GM21360 (cell line): Measurements from ENCODE around the gene HPCAL1.

Source experiments
- ATAC-seq: cut with Tn5 transposase; IDR thresholded peaks from one replicate; pipeline ENCODE4 v1.9.1; 2021; ENCODE audit warnings: mild to moderate bottlenecking, moderate library complexity; ENCODE audit not compliant: unreplicated experiment

The HPCAL1 gene

GRCh38 chr2:10352361-10352760 is 49.7 kb downstream of the HPCAL1 start:
- no peak for ATAC-seq

- no peak for ATAC-seq
Observed at GRCh38 chr2:10352972-10353371, 50.3 kb downstream of the HPCAL1 start.

DNA sequence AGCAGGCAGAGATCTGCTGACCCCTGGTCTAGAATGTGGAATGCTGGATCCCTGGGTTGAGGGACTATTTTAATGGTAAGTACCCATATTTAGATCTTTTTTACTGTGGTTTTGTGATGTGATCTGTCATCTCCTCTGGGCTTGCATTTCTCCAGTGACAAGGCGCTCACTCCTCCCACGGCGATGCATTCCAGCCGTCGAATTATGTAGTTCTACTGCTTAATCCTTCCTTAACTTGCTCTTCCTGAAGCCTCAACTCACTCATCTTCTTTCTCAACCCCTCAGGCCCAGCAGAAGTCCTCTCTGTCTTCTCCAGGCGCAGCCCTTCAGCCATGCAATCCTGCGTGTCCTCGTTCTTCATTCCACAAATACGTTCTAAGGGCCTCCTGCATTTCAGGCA is 51.2 kb downstream of the HPCAL1 start:
- no peak for ATAC-seq

DNA sequence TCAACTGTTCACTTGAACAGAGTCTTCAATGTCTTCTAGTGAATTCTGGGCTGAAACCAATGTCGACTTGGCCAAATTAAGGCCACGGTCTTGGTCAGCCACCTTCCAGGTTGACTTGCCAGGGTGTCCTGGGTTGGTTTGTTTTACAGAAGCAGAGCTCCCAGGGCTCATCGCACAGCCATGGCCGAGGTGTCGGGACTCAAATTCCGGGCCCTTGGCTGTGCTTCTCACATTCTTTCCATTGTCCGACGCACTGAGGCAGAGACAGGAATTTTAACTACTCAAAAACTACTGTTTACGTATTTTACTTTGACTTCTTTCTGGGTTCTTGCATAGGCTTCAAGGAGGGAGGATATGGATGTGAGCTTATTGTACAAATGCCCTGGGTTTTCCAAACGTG is 51.7 kb downstream of the HPCAL1 start:
- ATAC-seq = no peak

DNA sequence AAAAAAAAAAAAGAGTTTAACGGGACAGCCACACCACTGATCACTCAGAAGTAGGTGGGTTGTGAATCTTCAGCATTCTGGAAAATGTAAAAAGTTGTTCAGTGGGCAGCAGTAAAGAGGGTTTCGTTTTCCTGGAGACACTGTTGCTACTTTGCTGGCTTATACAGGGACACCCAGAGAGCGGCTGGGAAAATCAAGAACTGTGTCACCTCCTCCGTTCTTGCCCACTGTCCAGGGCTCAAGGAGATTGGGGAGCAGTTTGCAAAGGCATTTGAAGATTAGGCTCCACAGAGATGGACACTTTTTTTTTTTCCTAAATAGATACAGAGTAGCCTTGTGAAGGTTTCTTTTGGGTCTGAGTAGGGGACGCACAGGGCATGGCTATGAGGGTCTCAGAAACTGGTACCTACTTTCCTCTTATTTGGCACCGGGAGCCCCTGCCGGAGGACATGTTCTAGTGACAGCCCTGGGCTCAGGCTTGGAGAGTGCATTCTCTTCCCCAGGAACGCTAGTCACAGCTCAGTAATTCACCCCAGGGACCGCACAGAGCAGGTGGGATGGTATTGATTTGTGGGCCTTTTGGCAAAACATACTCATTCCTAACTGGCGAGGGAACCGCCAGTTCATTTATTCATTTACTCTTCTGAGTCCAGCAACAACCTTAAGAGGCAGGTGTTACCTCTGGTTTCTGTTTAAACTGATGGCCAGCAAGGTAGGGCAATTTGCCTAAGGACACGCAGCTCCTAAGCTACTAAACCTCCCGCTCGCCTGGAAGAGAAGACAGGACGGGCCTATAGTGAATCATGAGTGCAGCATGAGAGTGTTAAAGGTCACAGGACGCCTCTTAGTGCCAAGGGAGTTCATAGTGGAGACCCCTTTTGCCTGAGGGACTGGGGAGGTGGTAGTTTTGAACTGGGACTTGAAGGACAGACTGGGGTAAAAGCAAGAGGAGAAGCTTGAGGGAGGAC is 53.1 kb downstream of the HPCAL1 start:
- no peak for ATAC-seq

GRCh38 chr2:10356439-10356811 is 53.7 kb downstream of the HPCAL1 start:
- ATAC-seq = no peak

DNA sequence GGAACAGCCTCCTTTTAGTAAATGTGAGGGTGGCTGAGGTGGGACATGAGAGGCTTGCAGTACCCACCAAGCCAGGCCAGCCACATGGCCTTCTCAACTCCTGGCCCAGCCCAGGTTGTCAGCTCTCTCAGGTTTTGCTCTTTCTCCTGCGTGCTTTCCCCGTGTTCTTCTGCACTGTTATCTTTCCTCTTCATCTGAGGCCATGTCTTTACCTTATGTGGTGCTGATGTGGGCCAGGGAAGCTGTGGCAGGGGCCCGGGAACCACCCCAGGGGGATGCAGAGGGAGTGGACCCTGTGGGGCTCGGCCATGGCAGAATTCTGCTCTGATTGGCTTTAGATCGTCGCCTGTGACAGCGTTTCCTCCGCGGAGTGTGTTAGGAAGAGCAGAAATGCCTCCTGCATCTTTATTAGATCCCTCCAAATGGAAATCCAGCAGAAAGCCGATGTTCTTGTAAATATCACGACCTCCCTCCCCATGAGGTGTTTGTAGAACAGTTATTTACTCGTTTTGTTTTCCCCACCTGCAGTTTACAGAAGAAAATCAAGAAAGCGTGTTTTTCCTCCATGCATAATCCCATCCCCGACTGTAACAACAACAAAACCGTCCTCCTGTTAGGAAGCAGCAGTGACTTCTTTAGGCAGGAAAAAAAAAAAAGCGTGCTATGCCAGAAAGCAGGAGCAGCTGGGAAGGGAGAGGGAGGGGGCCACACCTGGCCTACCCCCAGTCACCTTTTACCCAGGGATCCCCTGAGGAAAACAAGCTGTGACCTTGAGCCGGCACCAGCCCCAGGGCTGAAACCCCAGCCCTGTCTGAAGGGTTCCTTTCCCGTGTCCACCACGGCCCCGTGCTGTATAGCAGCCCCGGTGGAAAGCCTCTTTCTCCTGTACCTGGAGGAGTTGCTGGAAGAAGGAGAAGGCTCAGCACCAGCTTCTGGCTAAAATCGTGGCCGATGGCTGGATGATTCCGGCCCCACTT is 54.8 kb downstream of the HPCAL1 start:
- no peak for ATAC-seq

GRCh38 chr2:10359246-10359645 is 56.5 kb downstream of the HPCAL1 start:
- ATAC-seq = no peak

DNA sequence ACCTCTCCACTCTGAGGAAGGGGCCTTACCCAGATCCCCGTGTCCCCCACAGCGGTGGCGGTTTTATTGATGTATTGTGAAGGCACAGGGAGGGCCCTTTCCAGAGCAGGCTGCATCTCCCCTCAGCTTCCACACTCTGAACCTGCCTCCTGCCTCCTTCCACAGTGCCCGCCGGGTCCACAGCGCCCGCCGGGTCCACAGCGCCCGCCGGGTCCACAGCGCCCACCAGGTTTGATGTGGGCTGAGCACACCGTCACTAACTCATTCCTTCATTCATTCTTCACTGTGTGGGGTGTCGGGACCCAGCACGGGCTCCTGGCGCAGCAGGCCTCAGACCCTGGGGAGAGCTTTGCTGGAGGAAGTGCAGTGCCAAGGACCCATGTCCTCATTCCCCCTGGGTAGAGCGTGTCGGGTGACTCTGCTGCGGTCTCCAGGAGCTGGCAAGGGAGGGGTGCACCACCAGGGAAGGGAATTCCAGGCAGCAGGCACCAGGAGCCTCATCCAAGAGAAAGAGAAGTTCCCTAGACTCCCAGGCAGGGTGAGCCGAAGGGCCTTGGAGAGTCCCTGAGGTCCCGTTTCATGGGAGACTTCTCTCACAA is 57.1 kb downstream of the HPCAL1 start:
- ATAC-seq = no peak

DNA sequence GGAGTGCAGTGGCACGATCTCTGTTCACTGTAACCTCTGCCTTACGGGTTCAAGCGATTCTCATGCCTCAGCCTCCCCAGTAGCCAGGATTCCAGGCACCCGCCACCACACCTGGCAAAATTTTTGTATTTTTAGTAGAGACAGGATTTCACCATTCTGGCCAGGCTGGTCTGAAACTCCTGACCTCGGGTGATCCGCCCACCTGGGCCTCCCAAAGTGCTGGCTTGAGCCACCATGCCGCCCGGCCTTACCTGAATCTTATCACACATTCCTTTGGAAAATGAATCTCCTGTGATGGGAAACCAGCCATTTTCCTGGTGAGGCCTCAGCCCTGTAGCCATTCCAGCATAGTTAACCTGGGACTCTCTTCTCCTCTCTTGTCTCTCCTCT is 57.8 kb downstream of the HPCAL1 start:
- no peak for ATAC-seq

DNA sequence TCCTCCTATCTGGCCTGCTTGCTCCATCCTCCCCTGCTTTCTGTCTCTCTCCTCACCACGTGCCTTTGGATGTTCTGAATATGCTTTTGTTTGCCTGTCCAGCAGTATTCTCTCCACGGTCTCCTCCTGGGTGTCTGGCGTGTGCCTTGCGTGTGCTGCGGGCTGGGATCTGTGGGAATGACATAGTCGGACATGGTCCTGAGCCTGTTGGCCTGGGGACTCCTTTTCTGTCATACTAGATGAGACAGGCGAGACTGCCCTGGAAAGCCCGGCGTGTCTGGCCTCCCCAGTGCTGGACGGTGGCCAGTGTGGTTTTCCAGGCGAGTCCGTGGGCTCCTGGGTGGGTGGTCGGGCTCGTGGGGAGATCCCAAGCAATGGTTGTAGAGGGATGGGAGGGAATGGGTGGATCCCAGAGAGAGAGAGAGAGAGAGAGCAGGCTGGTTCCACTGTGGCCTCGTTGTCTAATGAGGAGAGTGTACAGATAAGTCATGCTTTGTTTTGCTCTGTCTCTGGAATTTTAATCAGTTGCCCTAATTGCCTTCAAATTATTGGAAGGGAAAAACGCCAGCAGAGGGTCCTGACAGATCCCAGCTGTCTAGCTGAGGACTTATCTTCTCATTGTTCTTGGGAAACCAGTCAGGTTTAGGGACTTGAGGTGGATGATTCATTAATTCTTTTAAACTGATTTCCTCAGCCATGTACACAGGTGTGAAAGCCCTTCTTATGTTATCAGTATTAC is 58.3 kb downstream of the HPCAL1 start:
- no peak for ATAC-seq

GRCh38 chr2:10362096-10362897 is 59.6 kb downstream of the HPCAL1 start:
- ATAC-seq = no peak

DNA sequence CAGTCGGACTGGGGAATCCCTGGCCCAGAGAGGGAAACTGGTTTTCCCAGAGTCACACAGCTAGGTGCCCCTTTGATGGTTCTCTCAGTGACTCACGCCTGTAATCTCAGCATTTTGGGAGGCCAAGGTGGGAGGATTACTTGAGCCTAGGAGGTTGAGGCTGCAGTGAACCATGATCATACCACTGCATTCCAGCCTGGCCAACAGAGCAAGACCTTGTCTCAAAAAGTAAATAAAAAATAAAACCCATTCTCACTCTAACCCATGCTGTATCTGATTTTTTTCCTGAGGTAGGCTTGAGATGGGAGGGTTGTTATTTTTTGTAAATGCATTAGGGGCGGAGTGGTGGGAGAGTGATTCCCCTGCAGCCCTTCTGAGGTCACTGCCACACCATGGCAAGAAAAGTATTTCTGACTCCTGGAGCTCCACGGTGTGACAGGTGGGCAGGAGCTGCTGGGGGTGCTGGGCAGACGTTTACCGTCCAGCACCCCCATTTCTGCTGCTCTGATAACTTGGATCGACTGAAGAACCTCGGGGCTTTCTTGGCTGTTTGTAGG is 60.3 kb downstream of the HPCAL1 start:
- ATAC-seq = no peak

- ATAC-seq = no peak
Observed at GRCh38 chr2:10363861-10364610, 61.3 kb downstream of the HPCAL1 start.

DNA sequence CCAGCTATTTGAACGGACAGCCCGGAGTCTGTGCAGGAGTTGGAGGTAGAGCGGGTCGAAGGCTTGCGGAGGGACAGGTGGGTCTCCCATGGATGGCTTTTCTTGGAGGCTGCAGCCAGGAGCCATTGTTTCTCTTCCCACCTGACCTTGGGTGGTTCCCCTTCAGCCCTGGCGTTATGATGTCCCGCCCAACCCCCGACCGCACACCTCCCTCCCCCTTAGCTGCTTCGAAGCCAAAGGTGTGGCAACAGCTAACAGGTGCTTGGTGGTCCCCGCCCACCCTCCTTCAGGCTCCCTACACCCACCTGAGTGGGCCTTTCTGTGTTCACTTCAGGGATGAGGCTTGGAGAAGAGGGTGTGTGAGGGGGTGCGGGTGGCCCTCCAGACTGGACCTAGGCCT is 62.7 kb downstream of the HPCAL1 start:
- ATAC-seq = no peak

- ATAC-seq = no peak
Observed at GRCh38 chr2:10366601-10367270, 64.0 kb downstream of the HPCAL1 start.

- ATAC-seq = no peak
Observed at GRCh38 chr2:10367472-10368439, 65.1 kb downstream of the HPCAL1 start.
